ENCODE data around the gene ADH7. TPM values are rescaled to one million over a fixed set of nuclear protein-coding genes. Genes with fewer than 3 reads are reported as not detected.

The ADH7 gene
- total RNA-seq (2014; rRNA removed; shearing (Covaris generic)): not detected in 2 replicates

DNA sequence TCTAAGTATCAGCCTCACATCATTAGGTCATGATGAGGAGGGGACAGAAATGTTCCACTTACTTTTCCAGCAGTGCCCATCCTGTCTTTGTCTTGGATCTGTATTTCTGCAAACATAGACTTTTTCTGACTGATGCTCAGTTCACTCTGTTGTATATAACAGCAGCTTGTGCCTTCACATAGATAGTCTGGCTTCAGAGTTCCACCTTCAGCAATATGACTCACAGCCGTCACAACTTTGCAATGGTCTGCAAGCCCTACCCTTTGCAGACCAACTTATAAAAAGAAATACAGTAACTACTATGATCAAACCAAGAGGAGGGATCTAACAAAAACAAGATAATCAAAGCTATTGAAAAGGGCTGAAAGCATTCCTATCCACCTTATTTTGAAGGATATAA is at the start of gene ADH7:
TSS of gene ADH7 (minus strand) at position 189 of the 400 bp plus-strand sequence. CDS start at position 80, 109 bp downstream.
- DNase-seq (ENCODE audit: low read depth): no peak

DNA sequence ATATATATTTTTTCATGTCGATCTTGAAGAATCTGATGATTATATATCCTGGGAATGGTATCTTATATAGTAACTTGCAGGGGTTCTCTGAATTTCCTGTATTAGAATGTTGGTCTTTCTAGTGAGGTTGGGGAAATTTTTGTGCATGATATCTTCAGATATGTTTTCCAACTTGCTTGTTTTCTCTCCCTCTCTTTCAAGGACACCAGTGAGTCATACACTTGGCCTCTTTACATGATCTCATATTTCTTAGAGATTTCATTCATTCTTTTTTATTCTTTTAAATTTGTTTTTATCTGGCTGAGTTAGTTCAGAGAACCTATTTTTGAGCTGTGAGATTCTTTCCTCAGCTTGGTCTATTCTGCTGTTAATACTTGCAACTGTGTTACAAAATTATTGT is 48.5 kb upstream of the ADH7 start:
- no peak for DNase-seq (ENCODE audit: low read depth)

GRCh38 chr4:99473131-99473530 is 38.0 kb upstream of the ADH7 start:
- DNase-seq (ENCODE audit: low read depth): peak; percentile 26

DNA sequence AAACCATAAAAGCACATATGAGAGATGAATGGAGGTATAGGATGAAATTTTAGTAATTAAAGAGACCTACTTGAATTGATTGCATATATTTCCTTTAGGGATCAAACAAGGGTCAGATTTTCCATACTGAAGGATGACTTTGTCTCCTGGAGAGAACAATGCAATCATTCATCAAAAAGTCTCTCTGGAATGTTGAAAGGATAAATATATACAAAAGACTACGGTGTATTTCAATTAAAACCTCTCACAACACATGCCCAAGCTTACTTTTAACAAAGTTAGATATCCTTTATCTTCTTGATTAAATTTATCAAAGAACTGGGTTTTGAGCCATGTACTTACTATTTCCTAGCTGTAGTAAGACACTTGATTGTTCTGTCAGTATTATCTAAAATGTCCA is 36.8 kb upstream of the ADH7 start:
- no peak for DNase-seq (ENCODE audit: low read depth)

DNA sequence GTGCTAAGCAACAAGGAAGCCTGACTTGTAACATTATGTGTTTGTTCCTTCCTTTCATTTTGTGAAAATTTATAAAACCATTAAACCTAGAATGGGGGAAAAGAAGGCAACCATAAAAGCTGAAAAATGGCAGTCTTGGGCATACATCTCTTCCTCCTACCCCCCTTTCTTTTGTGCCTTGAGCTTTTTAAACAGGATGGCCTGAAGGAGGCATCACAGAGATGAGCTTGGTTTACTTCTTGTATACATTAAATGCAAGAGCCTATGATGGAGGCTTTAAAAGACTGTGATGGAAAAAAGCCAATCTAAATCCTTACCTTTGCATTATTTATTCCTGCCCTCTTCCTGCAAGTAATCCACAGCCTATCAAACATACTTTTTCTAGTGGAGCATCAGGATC is 36.2 kb upstream of the ADH7 start:
- no peak for DNase-seq (ENCODE audit: low read depth)

- DNase-seq (ENCODE audit: low read depth): no peak
Measured at GRCh38 chr4:99468889-99469288, 33.7 kb upstream of the ADH7 start.

DNA sequence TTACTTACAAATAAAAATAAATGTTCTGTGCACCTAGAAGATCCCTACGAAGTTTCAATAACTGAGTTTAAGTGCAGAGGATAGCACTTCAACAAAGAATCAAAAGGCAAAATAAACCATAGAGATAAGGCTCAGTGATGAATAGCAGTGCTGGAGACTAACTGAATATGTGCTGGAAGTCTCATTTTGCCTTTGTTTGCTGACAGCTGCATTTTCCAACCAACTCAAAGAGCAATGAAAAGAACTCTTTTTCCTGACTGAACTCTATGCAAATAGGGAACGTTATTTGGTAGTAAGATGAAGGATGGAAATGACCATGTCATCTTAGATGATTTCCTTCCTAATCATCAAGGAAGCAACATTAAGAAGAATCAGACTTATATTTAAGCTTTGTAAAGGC is 32.7 kb upstream of the ADH7 start:
- DNase-seq (ENCODE audit: low read depth): no peak

DNA sequence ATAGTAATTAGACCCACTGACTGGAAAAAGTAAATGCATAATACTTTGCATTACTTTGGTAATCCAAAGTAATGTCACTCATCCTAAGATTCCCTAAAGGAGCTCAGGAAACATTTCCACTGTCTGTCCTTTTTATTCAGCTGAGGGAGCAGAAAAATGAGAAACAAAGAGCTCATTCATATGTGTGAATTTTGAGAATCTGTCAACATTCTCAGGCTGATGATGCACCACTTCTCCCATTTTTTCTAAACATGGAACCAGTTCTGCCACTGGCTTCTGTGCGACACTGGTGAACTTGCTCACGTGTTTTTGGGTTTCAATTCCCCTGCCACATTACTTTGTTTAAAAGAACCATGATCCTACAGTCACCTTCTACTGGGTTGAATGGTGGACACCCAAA is 28.4 kb upstream of the ADH7 start:
- no peak for DNase-seq (ENCODE audit: low read depth)

GRCh38 chr4:99462875-99463464 is 27.8 kb upstream of the ADH7 start:
- peak; percentile 56 for DNase-seq (ENCODE audit: low read depth)

DNA sequence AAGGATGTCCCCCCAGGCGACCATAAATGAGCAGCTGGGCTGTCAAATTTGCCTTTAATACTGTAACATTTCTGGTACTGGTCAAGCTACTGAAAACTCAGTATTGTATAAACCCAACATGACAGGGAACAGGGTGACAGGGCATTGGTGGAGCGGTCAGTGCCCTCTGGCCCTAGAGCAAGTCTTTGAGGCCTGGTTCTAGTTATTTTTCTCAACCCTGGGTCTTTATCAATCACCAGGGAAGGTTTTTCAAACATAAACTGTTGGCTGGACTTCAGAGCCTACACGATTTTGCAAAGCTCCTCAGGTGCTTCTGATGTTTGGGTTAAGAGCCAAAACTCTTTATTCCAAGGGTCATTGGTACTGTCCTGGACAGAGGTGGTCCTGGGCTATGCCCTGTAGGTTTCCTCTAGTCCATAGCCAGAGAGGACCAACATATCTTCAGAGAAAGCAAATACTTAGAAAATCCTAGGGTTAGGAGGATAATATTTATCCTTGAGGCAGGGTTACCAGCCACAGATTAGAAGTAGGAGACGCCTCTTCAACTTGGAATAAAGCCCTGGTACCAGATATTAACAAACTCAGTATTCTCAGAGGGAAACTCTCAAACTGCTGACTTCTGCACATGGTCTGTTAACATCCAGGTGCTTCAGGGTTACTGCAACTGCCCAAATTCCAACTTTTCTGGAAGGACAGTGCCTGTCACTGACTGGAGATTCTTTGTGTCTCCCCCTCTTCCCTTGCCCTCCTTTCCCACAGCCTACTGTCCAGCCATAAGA is 26.7 kb upstream of the ADH7 start:
- no peak for DNase-seq (ENCODE audit: low read depth)

GRCh38 chr4:99459546-99460042 is 24.5 kb upstream of the ADH7 start:
- no peak for DNase-seq (ENCODE audit: low read depth)

GRCh38 chr4:99458911-99459447 is 23.8 kb upstream of the ADH7 start:
- no peak for DNase-seq (ENCODE audit: low read depth)

DNA sequence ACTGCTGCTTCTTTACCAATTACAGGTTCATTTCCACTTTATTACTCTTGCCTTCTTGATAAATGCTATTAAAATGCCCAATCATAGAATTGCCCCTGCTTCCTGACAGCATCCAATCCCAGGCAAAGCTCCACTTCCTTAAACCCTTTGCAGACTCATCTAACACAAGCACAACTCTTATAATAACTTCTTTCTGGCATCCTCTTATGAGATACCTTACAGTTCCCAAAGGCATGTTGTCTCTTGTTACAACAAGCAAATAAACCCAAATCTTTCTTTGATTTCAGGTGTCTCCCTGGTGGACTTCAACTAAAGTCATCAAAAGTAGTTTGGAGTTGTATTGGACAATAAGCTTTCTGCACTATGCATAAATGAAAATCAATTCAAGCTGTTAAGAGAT is 22.5 kb upstream of the ADH7 start:
- no peak for DNase-seq (ENCODE audit: low read depth)

GRCh38 chr4:99457270-99457669 is 22.1 kb upstream of the ADH7 start:
- DNase-seq (ENCODE audit: low read depth): no peak

DNA sequence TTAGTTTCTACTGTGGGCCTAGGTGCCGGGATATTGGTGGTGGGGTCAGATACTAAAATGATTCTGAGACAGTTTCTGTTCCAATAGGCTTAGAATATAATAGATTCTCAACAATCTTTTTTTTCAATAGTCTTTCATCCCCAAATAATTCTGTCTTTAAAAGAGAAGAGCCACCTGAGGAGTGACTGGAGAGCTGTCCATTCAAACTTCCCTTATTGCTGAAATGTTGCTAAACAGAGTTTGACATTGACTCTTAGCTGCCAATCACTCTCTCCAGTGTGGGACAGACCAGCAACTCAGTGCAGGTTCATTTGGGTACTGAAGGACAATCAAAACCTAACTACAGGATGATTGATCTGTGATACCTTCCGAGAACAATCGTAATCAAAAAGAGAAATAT is 12.4 kb upstream of the ADH7 start:
- DNase-seq (ENCODE audit: low read depth): no peak

DNA sequence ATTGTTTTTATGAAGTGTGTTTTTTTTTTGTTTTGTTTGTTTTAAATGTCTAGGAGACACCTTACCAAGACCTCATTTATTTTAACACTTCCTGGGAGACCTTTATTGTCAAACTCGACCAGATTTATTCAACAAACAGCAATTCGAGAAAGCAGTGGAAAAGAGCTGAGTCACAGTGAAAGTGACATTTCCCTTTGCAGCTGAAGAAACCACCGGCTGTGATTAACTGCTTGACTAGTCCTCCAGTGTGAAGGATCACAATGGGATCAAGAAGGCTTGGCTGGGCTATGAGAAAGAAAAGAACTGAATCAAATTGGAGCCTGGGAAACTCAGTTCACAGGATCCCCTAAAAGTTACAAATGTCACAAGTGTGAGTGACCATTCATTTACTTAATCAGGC is 11.9 kb upstream of the ADH7 start:
- peak; percentile 46 for DNase-seq (ENCODE audit: low read depth)

DNA sequence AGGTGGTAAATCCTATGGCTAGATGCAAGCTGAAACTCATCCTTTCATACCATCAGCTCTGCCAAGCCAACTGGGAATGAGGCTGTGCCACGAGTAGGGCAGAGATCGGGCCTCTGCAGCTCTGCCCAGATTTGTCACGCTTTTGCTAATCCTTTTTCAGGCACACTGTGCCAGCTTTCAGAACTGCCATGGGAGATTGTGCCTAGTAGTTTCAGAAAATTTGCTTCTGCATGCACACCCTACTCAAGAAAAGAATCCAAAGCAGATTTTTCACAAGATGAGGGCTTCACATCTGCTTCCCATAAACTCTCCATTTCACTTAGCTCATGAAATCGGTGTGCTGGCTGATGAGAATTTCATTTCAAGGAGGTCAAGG is 3.3 kb upstream of the ADH7 start:
- no peak for DNase-seq (ENCODE audit: low read depth)

- DNase-seq (ENCODE audit: low read depth): no peak
Measured at GRCh38 chr4:99437723-99438404, 2.7 kb upstream of the ADH7 start.

DNA sequence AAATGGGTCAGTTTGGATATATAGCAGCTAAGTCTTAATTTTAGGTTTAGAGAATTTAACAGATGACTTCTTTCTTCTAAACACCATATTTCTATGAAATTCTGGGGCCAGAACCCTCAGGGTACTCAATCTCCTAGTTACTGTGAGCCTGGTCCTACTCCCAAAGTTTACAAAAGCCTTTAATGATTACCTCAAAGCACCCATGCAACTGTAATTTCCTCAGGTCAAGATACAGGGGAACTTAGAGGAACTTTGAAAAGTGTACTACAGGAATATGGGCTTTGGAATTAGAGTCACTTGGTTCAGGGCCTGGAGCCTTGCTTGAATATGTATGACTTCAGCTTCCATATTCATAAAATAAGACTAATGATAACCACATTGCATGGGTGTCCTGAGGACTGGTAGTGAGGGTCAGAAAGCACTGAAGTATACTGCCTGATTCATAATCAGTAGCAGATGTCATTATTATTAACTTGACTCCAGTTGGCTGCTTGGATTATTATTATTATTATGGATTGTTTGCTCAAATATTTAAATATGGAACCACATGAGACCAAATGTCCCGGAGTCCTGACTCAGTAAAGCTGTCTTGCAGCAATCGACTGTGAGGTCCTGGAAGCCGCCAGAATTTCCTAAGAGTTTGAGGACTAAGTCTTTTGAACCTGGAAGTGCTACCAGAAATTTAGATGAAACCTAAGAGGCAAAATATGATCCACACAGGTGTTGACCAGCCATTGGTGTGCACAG is 2.0 kb upstream of the ADH7 start:
- DNase-seq (ENCODE audit: low read depth): no peak

GRCh38 chr4:99436462-99436861 is 1.3 kb upstream of the ADH7 start:
- no peak for DNase-seq (ENCODE audit: low read depth)

- DNase-seq (ENCODE audit: low read depth): no peak
Measured at GRCh38 chr4:99430106-99430505, 5.0 kb downstream of the ADH7 start.

DNA sequence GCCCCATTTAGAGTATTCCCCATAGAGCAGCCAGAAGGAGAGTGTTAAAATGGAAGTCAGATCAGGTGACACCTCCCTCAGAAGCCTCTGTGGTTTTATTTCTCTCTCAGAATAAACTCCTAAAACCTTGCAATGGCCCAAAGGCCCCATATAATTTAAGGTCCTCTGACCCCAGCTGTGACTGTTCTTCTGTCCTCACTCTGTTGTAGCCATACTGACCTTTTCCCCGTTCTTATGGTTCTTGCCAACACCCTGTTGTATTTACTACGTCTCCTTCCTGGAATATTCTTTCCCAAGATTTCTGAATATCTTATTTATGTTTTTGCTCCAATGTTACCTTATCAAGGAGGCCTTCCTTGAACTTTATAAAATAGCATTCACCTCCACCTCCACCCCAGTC is 18.0 kb downstream of the ADH7 start:
- no peak for DNase-seq (ENCODE audit: low read depth)
